Upper lobe of right lung (tissue), 1 donor: Measurements from ENCODE around the gene ZNF322. TPM values are rescaled to one million over a fixed set of nuclear protein-coding genes. Genes with fewer than 3 reads are reported as not detected.

Source experiments
- ATAC-seq: fragments of 200-7000 bp; cut with Tn5 transposase; one replicate; pipeline ENCODE4 v1.9.1; 2020; ENCODE audit warnings: mild to moderate bottlenecking, moderate library complexity
- DNase-seq: peaks from one replicate; pipeline ENCODE4 v3.0.0-alpha.2; 2020
- H3K27ac ChIP-seq: fragments of 200-600 bp; one replicate; pipeline ENCODE4 v1.8.0; 2022
- H3K27me3 ChIP-seq: fragments of 200-600 bp; one replicate; pipeline ENCODE4 v1.8.0; 2022; ENCODE audit warnings: mild to moderate bottlenecking
- H3K36me3 ChIP-seq: fragments of 200-600 bp; one replicate; pipeline ENCODE4 v1.8.0; 2022
- H3K4me1 ChIP-seq: fragments of 200-600 bp; one replicate; pipeline ENCODE4 v1.8.0; 2022
- H3K4me3 ChIP-seq: fragments of 200-600 bp; one replicate; pipeline ENCODE4 v1.8.0; 2022; ENCODE audit warnings: mild to moderate bottlenecking
- H3K9me3 ChIP-seq: fragments of 200-600 bp; one replicate; pipeline ENCODE4 v1.8.0; 2022
- intact Hi-C: fragments of 100-400 bp; cut with DNase I; formaldehyde crosslinking; loops from one replicate; pipeline ENCODE4 v1.11.0; 2022
- total RNA-seq: library from RNA; stranded (reverse); fragmentation: NEBNext Ultra II Directional; extraction: Animal tissue kit (Norgen Biotek cat#: 25700); gene quantifications from one replicate; pipeline ENCODE4 v1.2.1, GENCODE V29; 2021
- TF ChIP-seq, protein P1 (sequence below): fragments of 200-600 bp; IDR thresholded peaks from one replicate; pipeline ENCODE4 v1.8.0; 2022; ENCODE audit warnings: antibody characterized with exemption
- donor health status: DM: no; HTN: yes; CAD: no; lungs with severe emphysema.

The ZNF322 gene
- total RNA-seq, 1 donor from 2014 or later = 24.7 TPM

DNA sequence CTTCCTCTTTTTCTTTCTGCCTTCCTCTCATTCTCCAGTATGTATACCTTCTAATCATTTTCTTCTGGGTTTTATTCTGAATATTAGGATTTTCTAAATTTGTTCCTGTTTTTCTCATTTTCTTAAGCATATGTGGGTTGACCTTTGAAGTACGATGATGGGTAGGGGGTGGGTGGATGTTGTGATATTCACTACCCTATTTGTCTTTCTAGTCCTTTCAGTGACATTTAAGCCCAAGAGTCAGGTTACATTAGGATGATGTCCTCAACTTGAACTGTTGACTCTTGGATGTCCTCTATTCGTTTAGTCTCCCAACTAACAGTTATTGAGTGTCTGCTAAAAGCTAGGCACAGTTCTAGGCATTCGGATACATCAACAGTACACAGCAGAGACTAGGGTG lies 55.5 kb downstream of the ZNF322 start:
- Histone ChIP-seq H3K9me3 (no peaks in the 10 kb centered on the region), H3K4me3 (no peak overlapping the region), H3K27ac (no peak overlapping the region), H3K27me3 (no peaks in the 10 kb centered on the region), H3K4me1 (no peaks in the 10 kb centered on the region), H3K36me3 (peaks cover 14% of the 10 kb centered on the region)
- no peak for DNase-seq
- TF ChIP-seq, protein P1, sequence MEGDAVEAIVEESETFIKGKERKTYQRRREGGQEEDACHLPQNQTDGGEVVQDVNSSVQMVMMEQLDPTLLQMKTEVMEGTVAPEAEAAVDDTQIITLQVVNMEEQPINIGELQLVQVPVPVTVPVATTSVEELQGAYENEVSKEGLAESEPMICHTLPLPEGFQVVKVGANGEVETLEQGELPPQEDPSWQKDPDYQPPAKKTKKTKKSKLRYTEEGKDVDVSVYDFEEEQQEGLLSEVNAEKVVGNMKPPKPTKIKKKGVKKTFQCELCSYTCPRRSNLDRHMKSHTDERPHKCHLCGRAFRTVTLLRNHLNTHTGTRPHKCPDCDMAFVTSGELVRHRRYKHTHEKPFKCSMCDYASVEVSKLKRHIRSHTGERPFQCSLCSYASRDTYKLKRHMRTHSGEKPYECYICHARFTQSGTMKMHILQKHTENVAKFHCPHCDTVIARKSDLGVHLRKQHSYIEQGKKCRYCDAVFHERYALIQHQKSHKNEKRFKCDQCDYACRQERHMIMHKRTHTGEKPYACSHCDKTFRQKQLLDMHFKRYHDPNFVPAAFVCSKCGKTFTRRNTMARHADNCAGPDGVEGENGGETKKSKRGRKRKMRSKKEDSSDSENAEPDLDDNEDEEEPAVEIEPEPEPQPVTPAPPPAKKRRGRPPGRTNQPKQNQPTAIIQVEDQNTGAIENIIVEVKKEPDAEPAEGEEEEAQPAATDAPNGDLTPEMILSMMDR = no peak
- ATAC-seq = no peak
- intact Hi-C loops = loop anchor here (10.0 kb wide), 1 partner anchor 481 kb away; no protein-coding TSS in a partner anchor

DNA sequence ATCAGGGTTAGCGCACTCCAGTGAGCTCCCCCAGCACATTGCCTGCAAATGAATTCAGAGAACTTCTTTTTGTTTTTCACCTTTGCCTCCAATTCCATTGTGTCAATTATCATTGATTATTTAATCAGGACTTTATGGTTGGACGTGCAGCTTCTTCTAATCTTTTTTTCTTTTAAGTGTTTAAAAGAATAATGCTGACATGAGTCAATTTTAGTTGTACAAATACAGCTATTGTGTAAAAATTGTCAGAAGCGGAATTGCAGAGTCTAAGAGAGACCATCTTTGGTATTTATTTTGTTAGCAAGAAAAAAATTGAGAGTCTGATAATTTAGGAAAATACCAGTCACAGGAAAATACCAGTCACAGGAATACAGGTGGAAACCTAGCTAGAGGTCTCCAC lies 57.3 kb downstream of the ZNF322 start:
- H3K4me3 ChIP-seq = no peak overlapping the region
- TF ChIP-seq, protein P1 = no peak
- H3K36me3 ChIP-seq = peaks cover 27% of the 10 kb centered on the region
- no peaks in the 10 kb centered on the region for H3K9me3 ChIP-seq
- no peak for ATAC-seq
- H3K27me3 ChIP-seq = no peaks in the 10 kb centered on the region
- intact Hi-C loops = loop anchor here (10.0 kb wide), 1 partner anchor 483 kb away; no protein-coding TSS in a partner anchor
- no peak for DNase-seq
- no peak overlapping the region for H3K27ac ChIP-seq
- H3K4me1 ChIP-seq = peaks cover 10% of the 10 kb centered on the region

DNA sequence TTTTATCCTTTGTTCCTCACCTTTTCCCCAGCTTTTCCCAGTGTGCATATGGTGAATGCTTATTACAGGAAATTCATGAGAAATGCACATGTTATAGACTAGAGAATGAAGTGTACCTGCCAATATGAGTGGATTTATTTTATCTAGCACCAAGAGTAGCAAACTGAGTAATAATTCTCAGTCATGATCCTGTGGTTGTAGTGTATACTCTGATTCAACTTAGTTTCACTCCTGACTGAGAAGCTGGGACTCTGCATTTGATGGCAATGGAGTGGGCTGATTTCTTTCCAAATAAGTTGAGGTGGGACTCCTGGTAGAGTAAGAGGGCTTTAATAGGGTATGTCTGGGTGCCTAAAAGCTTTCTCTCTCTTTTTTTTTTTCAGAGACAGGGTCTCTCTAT lies 58.8 kb downstream of the ZNF322 start:
- intact Hi-C loops = loop anchor here (10.0 kb wide), 1 partner anchor 484 kb away; no protein-coding TSS in a partner anchor
- ATAC-seq (no peak), DNase-seq (no peak)
- H3K27me3 ChIP-seq = no peaks in the 10 kb centered on the region
- H3K36me3 ChIP-seq = peaks cover 27% of the 10 kb centered on the region
- H3K4me1 ChIP-seq = peaks cover 10% of the 10 kb centered on the region
- H3K27ac ChIP-seq = no peak overlapping the region
- H3K9me3 ChIP-seq = no peaks in the 10 kb centered on the region
- TF ChIP-seq, protein P1 = no peak
- H3K4me3 ChIP-seq = no peak overlapping the region

DNA sequence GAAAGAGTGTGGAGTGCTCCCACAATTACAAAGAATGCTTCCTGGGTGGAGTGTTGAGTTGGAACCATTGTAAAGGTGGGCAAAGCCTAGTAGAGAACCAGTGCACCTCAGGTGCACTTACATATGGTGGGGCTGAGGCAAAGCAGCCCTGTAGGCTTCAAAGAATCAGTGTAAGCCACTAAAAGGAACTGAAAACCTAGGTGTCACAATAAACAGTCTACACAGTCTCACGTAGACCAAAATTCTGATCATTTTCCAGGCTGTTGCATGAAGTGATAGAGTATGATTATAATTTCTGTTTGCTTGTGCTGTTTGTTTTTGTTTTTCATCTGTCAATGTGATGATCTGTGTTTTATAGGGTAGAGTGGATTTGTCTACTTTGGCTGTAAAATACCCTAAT lies 60.0 kb downstream of the ZNF322 start:
- no peak overlapping the region for H3K4me3 ChIP-seq
- H3K4me1 ChIP-seq = peaks cover 15% of the 10 kb centered on the region
- TF ChIP-seq, protein P1 = no peak
- H3K36me3 ChIP-seq = peaks cover 27% of the 10 kb centered on the region
- ATAC-seq = no peak
- H3K27ac ChIP-seq = no peak overlapping the region
- intact Hi-C loops = no loop called here
- no peak for DNase-seq
- H3K9me3 ChIP-seq = no peaks in the 10 kb centered on the region
- H3K27me3 ChIP-seq = no peaks in the 10 kb centered on the region

DNA sequence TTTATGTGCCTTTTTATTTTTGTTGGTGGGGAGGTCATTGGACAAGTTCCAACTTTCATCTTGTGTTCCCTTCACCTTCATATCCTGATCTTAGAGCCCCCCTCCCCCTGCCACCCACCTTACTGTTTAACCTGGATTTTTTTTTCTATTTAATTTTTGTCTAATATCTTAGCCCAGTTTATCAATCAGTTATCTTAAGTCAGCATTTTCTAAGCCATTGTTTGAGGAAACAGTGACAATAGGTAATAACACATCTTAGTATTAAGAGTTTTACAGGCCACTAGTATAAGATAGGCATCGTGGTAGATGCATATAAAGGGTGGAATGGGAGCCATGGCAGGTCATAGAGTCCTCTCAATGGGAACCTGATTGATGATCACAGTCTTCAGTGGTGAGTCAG lies 60.4 kb downstream of the ZNF322 start:
- no peak for ATAC-seq
- intact Hi-C loops = no loop called here

More for the DNA sequence above, 60.4 kb downstream of the ZNF322 start:
- Histone ChIP-seq H3K27me3 (no peaks in the 10 kb centered on the region), H3K4me1 (peaks cover 15% of the 10 kb centered on the region), H3K4me3 (no peak overlapping the region), H3K27ac (no peak overlapping the region), H3K36me3 (peaks cover 27% of the 10 kb centered on the region), H3K9me3 (no peaks in the 10 kb centered on the region)
- DNase-seq = no peak
- TF ChIP-seq, protein P1 = no peak
